ENCODE measurements around the gene OGFR.

OGFR gene, protein sequence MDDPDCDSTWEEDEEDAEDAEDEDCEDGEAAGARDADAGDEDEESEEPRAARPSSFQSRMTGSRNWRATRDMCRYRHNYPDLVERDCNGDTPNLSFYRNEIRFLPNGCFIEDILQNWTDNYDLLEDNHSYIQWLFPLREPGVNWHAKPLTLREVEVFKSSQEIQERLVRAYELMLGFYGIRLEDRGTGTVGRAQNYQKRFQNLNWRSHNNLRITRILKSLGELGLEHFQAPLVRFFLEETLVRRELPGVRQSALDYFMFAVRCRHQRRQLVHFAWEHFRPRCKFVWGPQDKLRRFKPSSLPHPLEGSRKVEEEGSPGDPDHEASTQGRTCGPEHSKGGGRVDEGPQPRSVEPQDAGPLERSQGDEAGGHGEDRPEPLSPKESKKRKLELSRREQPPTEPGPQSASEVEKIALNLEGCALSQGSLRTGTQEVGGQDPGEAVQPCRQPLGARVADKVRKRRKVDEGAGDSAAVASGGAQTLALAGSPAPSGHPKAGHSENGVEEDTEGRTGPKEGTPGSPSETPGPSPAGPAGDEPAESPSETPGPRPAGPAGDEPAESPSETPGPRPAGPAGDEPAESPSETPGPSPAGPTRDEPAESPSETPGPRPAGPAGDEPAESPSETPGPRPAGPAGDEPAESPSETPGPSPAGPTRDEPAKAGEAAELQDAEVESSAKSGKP

DNA sequence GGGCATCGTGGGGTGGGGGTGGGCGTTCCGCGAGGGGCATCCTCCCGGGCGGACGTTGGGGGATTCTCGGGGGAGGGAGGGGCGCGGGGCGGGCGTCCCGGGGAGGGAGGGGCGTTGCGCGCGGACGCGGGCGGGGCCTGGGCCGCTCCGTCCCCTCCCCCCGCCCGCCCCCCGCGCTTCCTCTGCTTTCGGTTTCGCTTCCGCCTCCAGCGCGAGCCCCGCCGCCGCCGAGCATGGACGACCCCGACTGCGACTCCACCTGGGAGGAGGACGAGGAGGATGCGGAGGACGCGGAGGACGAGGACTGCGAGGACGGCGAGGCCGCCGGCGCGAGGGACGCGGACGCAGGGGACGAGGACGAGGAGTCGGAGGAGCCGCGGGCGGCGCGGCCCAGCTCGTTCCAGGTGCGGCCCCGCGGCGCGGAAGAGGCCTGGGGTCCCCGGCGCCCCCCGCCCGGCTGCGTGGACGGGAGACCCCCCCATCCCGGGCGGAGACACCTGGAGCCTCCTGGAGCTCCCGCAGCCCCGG, at the start of gene OGFR:
Gene OGFR, plus strand, starts transcription at position 209 of the 528 bp plus-strand sequence. Its CDS starts 25 bp downstream, at position 234.
- peak; percentile 65 for DNase-seq

DNA sequence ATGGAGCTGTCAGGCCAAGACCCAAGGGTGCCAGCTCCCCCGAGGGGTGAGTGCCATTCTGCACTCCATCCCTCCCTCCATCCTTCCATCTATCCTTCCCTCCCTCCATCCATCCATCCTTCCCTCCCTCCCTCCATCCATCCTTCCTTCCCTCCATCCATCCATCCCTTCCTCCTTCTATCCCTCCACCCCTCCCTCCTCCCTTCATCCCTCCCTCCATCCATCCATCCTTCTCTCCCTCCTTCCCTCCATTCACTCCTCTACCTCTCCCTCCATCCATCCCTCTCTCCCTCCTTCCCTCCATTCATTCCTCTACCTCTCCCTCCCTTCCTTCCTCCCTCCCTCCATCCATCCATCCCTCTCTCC, 49.7 kb upstream of the OGFR start:
- DNase-seq, result no peak

DNA sequence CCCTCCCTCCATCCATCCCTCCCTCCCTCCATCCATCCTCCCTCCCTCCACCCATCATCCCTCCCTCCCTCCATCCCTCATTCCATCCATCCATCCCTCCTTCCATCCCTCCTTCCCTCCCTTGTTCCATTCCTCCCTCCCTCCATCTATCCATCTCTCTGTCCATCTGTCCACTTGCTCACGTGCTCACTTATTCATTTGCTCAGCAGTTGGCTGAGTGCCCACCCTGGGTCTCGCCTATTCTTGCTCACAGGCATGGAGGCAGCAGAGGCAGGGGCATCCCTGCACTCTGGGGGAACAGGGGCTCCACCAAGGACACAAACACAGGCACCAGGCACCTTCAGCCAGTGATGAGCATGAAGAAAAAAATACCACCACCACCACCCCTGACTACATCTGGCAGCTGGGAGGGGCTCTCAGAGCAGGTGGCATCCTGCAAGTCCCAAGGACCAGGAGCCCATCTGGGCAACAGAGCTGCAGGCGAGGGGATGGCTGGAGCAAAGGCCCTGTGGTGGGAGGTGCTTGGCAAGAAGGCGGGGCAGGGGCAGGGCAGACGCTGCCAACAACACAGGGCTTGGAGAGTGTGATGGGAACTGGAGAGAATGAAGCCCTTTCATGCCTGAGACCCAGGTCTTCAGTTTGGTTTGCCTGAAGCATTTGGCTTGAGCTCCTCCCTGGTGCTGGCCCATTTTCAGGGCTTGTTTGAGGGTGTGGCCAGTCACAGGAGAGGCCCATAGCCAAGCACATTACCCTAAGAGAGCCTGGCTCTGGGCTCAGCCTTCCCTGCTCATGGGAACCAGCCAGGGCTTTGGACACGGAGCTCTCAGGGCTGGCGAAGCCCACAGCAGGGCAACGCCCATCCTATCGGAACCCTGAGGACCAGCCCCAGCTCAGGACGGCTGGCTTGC, 48.6 kb upstream of the OGFR start:
- no peak for DNase-seq

DNA sequence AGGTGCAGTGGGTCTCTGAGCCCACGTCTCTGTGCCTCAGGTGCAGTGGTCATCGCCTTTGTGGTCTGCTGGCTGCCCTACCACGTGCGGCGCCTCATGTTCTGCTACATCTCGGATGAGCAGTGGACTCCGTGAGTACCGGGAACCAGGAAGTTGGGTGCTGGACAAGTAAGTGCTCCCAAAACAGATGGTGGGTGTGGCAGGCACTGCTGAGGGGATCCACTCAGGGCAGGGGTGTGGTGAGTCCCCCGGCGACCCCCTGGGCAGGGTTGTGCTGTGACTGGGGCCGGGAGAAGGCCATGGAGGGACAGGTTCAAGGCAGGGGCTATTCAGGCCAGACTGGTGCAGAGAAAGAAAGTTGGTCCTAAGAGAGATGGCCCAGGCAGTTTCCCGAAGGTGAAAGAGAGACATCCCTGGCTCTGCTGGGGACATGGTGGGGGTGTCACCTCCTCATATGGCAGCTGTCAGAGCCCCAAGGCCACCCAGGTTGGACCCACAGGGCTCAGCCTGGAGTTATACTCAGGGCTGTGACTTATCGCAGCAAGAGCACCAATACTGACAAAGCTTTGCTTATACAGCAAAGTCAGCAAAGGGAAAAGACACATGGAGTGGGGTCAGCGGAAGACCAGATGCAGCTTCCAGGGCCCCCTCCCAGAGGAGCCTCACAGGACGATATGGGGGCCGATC, 46.3 kb upstream of the OGFR start:
- no peak for DNase-seq

DNA sequence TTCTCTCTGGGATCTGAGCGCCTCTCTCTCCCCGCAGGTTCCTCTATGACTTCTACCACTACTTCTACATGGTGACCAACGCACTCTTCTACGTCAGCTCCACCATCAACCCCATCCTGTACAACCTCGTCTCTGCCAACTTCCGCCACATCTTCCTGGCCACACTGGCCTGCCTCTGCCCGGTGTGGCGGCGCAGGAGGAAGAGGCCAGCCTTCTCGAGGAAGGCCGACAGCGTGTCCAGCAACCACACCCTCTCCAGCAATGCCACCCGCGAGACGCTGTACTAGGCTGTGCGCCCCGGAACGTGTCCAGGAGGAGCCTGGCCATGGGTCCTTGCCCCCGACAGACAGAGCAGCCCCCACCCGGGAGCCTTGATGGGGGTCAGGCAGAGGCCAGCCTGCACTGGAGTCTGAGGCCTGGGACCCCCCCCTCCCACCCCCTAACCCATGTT, 44.6 kb upstream of the OGFR start:
- DNase-seq, result no peak

DNA sequence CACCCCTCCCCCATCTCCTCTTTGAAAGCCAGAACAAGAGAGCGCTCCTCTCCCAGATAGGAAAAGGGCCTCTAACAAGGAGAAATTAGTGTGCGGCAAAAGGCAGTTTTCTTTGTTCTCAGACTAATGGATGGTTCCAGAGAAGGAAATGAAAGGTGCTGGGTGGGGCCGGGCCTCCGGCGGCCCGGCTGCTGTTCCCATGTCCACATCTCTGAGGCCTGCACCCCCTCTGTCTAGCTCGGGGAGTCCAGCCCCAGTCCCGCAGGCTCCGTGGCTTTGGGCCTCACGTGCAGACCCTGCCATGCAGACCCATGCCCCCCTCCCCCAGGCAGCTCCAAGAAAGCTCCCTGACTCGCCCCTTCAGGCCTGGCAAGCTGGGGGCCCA, 44.2 kb upstream of the OGFR start:
- no peak for DNase-seq

DNA sequence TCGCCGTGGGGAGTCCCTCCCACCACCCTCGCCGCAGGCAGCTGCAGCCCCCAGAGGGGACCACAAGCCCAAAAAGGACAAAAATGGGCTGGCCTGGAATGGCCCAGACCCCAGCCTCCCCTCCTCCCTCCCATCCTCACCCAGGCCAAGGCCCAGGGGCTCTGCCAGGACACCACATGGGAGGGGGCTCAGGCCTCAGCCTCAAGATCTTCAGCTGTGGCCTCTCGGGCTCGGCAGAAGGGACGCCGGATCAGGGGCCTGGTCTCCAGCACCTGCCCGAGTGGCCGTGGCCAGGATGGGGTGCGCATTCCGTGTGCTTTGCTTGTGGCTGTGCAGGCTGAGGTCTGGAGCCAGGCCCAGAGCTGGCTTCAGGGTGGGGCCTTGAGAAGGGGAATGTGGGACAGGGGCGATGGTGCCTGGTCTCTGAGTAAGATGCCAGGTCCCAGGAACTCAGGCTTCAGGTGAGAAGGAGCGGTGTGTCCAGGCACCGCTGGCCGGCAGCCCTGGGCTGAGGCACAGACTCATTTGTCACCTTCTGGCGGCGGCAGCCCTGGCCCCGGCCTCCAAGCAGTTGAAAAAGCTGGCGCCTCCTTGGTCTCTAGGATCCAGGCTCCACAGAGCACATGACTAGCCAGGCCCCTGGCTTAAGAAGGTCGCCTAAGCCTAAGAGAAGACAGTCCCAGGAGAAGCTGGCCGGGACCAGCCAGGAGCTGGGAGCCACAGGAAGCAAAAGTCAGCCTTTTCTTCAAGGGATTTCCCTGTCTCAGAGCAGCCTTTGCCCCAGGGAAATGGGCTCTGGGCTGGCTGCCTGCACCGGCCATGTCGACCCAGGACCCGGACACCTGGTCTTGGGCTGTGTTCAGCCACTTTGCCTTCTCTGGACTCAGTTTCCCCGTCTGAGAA, 43.5 kb upstream of the OGFR start:
- no peak for DNase-seq

DNA sequence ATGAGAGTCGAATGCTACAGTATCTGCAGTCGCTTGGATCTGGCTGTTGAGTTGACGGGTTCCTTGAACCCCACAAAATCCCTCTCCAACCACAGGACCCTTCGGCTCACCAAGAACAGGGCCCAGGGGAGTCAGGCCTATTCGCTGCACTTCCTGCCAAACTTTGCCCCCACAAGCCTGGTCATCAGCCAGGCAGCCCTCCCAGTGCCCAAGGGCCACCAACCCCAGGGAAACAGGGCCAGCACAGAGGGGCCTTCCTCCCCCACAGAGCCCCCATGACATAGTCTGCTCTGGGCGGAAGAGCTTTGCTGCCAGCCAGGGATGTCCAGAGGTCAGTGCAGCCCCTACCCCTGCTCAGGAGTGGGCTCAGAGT, 42.9 kb upstream of the OGFR start:
- DNase-seq, result no peak

DNA sequence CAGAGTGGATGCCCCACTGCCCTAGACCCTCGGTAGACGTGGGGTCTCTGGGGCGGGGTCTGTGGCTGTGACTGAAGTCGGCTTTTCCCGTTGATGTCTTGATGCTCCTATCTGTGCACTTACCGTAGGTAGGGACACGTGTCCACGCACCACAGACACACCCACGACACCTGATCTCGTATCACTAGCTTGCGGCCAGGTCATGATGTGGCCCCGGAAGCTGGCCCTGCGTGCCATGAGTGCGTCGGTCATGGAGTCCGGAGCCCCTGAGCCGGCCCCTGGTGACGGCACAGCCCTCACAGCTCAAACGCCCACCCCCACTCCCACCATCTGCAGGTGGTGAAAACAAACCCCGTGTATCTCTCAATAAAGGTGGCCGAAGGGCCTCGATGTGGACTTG, 42.3 kb upstream of the OGFR start:
- DNase-seq, result no peak

DNA sequence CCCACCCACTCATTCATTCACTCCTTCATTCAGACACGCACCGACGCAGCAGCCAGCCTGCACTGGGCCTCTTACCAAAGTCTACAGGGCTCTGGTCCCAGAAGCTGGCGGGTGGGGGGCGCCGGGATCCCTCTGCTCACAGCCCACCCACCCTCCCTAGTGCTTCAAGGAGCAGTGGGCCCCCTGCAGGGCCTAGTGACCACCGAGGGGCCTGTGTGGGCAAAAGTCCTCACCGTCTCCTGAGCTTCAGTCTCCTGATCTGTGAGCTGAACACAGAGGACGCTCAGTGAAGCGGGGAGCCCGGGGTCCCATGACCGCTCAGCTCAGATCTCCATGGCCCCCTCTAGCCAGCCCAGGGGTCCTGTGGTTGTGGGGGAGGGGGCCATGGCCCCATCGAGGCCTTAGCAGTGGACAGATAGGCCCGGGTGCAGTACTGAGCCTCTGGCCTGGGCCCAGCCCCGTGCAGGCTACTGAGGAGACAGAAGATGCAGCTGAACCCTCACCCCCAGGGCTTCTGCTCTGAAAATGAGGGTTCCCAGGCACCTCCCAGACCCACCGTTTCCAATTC, 41.8 kb upstream of the OGFR start:
- no peak for DNase-seq

DNA sequence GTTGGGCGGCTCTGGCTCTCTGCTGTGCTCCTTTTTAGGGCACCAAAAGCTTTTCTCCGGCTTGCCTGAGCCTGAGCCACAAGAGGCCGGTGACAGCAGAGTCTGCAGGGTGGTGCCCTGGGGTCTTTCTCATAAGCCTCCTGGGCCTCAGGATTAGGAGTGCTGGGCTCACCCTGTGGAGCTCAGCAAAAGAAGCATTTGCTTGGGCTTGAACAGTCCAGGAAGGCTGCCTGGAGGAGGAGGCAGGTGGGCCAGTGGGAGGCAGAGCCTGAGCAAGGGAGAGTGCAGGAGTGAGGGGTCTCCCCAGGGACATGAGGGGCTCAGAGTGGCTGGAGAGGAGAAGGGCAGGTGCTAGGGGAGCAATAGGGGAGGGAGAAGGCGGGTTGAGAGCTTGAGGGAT, 41.2 kb upstream of the OGFR start:
- no peak for DNase-seq

DNA sequence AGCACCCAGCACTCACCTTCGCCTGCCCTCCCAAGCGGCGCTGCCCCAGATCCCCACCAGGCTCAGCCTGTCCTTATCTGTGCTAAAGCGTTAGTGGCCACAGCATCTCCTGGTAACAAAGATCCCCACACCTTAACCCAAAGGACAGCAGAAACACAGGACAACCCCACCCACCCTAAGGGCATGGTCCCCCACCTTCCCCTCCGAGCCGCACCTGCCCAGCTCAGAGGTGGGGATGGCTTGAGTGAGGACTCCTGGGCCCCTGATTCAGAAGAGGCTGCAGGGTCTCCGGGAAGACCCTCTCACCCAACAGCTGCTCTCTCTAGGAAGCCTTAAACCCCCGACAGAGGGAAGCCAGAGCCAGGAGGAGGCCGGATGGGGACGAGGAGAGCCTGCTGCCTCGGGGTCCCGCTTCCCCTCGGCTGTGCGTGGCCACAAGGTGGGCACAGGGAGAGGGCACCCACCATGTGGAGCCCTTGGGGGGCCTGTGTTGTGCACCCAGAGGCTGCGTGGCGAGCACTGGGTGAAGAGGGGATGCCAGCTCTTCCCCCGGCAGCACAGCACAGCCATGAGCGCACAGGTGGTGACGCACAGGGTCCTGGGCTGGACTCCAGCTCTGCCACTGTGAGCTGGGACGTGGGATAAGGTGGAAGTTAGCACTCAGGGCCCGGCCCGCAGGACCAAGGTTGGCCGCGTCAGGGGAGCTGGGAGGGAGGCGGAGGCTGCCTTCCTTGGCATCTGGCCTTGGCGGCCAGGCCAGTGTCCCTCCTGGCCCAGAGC, 40.3 kb upstream of the OGFR start:
- no peak for DNase-seq

DNA sequence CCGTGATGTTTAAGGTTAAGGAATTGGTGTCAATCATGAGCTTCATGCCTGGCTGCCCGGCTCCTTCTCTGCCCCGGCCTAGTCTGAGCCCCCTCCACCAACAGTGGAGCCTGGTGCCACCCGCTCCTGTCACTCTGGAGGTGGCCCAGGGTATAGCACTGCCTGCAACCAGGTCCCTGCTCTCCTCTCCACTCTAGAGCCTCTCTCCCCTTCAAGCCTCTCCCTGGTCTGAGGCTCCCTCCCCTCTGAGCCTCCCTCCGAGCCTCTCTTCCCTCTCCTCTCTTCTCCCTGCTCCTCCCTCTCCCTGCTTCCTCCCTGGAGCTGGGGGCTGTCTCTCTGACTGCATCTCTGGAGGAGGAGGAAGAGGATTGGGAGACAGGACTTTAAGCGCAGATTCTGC, 39.6 kb upstream of the OGFR start:
- DNase-seq, result no peak

DNA sequence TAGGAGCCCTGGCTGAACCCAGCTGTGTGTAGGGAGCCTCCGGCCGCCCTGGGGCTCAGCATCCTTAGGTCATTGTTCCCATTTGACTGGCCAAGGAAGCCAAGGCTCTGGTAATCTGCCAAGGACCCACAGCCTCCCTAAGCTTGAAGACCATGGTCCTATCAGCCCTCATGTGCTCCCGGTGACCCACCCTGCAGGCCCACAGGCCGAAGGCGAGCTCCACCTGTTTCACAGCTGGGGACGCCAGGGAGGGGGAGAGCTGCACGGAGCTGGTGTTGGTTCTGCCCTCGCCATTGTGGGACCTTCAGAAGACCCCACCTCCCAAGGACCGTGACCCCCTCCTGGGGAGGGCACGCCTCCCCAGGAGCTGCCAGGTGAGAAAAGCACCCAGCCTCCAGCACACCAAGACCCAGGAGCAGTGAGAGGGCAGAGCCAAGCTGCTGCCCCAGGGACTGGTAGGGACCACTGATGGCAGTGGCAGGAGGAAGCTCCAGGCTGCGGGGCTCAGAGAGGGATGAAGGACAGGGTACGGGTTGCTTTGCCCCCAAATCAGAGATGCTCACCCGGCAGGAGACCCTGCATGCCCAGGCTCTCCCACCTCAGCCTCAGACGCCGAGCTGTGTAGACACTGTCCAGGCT, 39.1 kb upstream of the OGFR start:
- DNase-seq, result no peak

DNA sequence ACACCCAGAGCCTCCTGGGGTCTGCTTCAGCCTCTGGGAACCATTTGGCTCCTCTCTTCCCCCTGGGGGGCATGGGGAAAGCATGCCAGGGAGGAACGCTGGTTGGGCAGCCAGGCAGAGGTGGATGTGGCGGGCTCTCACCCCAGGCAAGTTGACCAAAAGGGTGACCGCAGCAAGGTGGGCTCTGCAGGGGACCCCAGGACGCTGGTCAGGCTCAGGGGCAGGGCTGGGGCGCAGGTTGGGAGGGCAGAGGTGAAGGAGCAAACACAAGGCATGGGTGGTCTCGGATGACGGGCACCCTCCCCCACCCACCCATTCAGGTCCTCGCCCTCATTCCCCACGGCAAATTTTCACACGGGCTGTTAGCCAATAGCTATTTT, 38.6 kb upstream of the OGFR start:
- no peak for DNase-seq

DNA sequence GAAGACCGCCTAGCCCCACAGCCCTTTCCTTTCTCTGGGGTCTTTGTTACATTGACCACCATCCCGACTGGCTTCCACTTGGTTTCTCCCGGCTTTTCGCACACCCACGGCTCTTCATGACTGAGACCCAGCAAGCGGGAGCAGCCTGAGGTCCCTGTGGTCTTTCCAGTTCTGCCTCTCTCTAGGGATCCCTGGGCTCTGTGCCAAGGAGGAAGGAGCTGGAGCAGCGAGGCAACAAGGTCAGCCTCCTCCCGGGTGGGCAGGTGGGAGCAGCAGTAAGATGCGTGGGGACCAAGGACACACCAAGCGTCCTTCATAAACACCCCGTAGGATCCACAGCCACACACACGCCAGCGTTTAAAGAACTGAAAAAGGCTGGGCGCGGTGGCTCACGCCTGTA, 37.9 kb upstream of the OGFR start:
- DNase-seq, result no peak

DNA sequence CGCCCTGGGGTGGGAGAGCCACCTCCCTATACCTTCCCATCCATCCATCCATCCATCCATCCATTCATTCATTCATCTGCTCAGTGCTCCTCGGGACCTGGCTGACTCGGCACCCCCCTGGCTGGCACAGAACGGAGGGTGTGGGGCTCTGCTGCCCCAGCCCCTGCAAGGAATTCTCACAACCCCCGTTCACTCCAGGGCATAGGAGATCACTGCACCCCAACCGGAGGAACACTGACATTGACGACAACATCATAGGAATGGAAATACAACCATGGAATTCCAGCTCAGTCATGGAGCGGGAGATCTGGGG, 36.4 kb upstream of the OGFR start:
- no peak for DNase-seq

DNA sequence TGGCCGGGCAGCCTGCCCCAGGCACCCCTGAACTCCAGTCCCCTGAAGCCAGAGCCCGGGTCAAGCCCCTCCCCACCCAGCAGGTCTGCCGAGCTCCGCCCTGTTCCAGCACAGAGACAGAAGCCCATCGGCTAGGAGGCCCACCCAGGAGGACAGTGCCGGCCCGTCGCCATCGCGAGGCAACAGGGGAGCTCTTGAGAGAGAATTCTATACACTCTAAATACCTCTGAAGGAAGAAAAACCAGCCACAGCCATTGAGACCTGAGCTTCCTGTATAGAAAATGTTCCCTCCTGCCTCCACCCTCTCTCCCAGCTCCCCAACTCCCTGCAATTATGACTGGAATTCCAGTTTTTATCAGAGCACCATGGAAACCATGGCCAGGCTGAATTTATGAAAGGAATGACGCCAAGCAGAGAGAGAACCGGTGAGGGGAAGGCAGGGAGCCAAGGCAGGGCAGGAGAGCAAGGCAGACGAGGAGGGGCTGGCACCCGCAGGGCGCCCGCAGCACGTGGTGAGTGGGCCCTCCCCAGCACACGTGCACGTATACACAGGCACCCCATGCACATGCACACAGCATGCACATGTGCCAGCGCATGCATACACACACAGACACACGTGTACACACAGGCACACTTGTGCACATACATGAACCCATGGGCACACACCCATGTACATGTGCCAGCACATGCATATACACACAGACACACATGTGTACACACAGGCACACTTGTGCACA, 35.9 kb upstream of the OGFR start:
- no peak for DNase-seq

DNA sequence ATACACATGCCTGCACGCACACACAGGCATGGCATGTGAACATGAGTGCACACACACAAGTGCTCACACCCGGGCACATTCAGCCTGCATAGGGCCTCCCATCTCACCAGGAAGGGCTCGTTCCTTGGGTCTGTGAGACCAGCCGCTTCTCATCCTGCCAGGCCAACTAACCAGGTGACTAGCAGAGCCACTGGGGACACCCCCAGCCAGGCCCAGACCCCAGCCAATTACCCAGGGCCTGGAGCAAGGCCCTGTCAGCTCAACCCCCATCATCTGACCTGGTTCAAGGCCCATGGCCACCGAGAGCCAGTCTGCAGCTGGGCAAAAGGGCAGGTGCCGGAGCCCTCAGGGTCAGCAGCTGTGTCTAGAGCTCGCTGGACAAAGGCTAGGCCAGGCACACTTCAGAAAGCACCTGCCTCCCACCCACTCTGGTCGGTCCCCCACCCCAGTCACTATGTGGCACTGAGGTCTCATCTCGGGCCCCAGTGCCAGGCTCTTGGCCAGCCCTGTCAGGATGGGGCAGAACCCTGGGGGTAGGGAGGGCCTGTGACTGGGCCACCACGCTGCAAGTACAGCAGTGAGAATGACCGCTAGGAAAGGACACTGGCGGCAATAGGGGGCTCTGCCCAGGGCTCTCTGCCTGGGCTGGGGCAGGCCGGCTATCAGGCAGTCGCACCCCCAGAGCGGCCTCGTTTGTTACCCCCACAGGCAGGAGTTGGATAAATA, 35.1 kb upstream of the OGFR start:
- DNase-seq, result no peak

All from activated CD4-positive, alpha-beta T cell treated with anti-CD3 and anti-CD28 coated beads, Interleukin-2, amount 50 U/mL, for 1 hour (primary cell).